Esophagus squamous epithelium (tissue), 5 donors: ENCODE results near the gene DCUN1D3. TPM values are rescaled to one million over a fixed set of nuclear protein-coding genes. Genes with fewer than 3 reads are reported as not detected.

Experiments used
- DNase-seq: peaks from one replicate; lab custom pipeline; 2025; lab: John Stamatoyannopoulos, UW
- H3K27ac ChIP-seq, 4 donors: fragments of 200-600 bp; sonication (generic); one replicate each; pipeline ENCODE4 v1.5.1; 2016 to 2019; ENCODE audit warnings: mild to moderate bottlenecking in 1 of 4
- H3K27me3 ChIP-seq, 4 donors: fragments of 200-600 bp; sonication (generic); 1 replicate in 3 of 4; 2 replicates in 1 of 4; pipeline versions ENCODE4 v1.5.1 to v1.6.0; 2017 to 2021; ENCODE audit warnings: antibody characterized with exemption in 1 of 4
- H3K36me3 ChIP-seq, 3 donors: fragments of 200-600 bp; sonication (generic); one replicate each; pipeline ENCODE4 v1.5.1; 2016 to 2019
- H3K4me1 ChIP-seq, 3 donors: fragments of 200-600 bp; sonication (generic); one replicate each; pipeline ENCODE4 v1.5.1; 2017 to 2019
- H3K4me3 ChIP-seq, 4 donors: fragments of 200-600 bp; sonication (generic); 1 replicate in 3 of 4; 2 replicates in 1 of 4; pipeline ENCODE4 v1.5.1; 2016 to 2019; ENCODE audit warnings: mild to moderate bottlenecking in 2 of 4, moderate library complexity in 1 of 4
- H3K9me3 ChIP-seq, 3 donors: fragments of 200-600 bp; sonication (generic); one replicate each; pipeline ENCODE4 v1.5.1; 2016 to 2019
- POLR2A ChIP-seq, 4 donors: fragments of 450-650 bp; IDR thresholded peaks; one replicate each; pipeline ENCODE4 v1.6.1; 2017; ENCODE audit warnings: antibody characterized with exemption in 4 of 4, mild to moderate bottlenecking in 4 of 4, moderate library complexity in 3 of 4
- WGBS, 2 donors: methylation state at CpG; one replicate each; pipeline ENCODE4 v1.1.5; 2018; 5-methylcytosine and 5-hydroxymethylcytosine counted together
- intact Hi-C: fragments of 100-400 bp; cut with DNase I; formaldehyde crosslinking; loops from one replicate; pipeline ENCODE4 v1.15.0; 2022
- total RNA-seq, 4 donors: library from RNA; depleted of rRNA; stranded (reverse); fragments of >200 nt; gene quantifications; one replicate each; pipeline ENCODE4 v1.1.0, GENCODE V29; 2016
- TF ChIP-seq, protein P1 (sequence below), 6 experiments: fragments of 450-650 bp in 4 of 6; fragments of 200-600 bp in 2 of 6; sonication (generic) in 2 of 6; IDR thresholded peaks; one replicate each; pipeline ENCODE4 v1.5.1; 2016 to 2019; ENCODE audit warnings: antibody characterized with exemption in 6 of 6, mild to moderate bottlenecking in 4 of 6, moderate library complexity in 4 of 6
- donor health status: DM: yes; HTN: yes; CAD: no.

DCUN1D3 gene
- total RNA-seq, 4 donors from 2014 or later, result 14.5 to 37.2 (median 19.4) TPM

DNA sequence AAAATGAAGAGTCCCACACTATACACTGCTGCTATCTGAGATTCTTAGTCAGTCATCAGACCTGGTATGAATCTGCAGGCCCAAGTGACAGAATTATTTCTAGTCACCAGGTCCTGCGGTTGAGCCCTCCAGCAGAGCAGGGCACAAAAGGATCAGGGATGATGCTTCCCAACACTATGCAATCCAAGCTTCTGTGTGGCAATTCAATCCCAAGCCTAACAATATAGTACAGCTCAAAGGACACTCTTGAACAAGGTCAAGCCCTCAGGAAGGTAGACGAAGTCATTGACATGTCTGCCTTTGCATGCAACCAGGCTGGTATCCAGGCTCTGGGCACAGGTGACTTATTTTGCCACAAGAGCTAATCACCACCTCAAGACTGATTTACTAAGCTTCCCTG lies 5.8 kb downstream of the DCUN1D3 start:
- Histone ChIP-seq H3K36me3 (peaks cover 0 to 53% (median 0%) of the 10 kb centered on the region in 3 donors), H3K4me3 (no peak overlapping the region), H3K27me3 (no peaks in the 10 kb centered on the region), H3K27ac (no peak overlapping the region), H3K4me1 (peaks cover 14 to 41% (median 27%) of the 10 kb centered on the region in 3 donors), H3K9me3 (no peaks in the 10 kb centered on the region)
- 88% methylated on average over 1 to 2 of the region's 2 CpGs for WGBS, 2 donors
- intact Hi-C loops, result no loop called here
- no peak for TF ChIP-seq POLR2A (IDR thresholded peaks at IDR 0.05)
- no peak for DNase-seq

DNA sequence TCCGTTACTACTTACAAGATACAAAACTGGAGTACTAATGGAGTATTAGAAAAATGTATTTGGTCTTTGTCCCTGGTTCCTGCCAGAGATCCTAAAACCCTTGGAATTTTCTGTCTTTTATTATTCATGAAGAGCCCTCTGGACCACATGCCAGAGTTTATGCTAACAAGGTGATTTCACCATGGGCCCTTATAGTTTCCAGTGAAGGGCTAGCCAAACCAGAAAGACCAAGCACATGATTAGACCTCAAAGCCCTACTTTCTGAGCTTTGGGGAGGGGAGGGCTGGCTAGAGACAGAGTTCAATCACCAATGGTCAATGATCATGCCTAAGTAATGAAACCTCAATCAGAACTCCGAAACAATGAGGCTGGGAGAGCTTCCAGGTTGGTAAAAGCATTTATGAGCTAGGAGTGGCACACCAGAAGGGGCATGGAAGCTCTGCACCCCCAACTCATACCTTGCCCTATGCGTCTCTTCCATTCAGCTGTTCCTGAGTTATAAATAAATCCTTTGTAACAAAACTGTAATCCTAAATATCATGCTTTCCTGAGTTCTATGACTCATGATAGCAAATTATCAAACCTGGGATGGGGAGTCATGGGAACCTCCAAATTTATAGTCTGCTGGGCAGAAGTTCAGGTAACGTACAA lies 10.4 kb downstream of the DCUN1D3 start:
- intact Hi-C loops, result no loop called here
- H3K4me1 ChIP-seq, result peaks cover 0 to 25% (median 6%) of the 10 kb centered on the region in 3 donors
- DNase-seq, result no peak
- H3K4me3 ChIP-seq, result no peak overlapping the region
- peaks cover 0 to 36% (median 0%) of the 10 kb centered on the region in 3 donors for H3K36me3 ChIP-seq
- H3K27me3 ChIP-seq, result no peaks in the 10 kb centered on the region
- no peaks in the 10 kb centered on the region for H3K9me3 ChIP-seq
- 74 to 90% methylated on average over 4 of the region's 4 CpGs for WGBS, 2 donors
- no peak overlapping the region for H3K27ac ChIP-seq
- no peak for TF ChIP-seq POLR2A (IDR thresholded peaks at IDR 0.05)
- TF ChIP-seq, protein P1, sequence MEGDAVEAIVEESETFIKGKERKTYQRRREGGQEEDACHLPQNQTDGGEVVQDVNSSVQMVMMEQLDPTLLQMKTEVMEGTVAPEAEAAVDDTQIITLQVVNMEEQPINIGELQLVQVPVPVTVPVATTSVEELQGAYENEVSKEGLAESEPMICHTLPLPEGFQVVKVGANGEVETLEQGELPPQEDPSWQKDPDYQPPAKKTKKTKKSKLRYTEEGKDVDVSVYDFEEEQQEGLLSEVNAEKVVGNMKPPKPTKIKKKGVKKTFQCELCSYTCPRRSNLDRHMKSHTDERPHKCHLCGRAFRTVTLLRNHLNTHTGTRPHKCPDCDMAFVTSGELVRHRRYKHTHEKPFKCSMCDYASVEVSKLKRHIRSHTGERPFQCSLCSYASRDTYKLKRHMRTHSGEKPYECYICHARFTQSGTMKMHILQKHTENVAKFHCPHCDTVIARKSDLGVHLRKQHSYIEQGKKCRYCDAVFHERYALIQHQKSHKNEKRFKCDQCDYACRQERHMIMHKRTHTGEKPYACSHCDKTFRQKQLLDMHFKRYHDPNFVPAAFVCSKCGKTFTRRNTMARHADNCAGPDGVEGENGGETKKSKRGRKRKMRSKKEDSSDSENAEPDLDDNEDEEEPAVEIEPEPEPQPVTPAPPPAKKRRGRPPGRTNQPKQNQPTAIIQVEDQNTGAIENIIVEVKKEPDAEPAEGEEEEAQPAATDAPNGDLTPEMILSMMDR (IDR thresholded peaks at IDR 0.05), result no peak

DNA sequence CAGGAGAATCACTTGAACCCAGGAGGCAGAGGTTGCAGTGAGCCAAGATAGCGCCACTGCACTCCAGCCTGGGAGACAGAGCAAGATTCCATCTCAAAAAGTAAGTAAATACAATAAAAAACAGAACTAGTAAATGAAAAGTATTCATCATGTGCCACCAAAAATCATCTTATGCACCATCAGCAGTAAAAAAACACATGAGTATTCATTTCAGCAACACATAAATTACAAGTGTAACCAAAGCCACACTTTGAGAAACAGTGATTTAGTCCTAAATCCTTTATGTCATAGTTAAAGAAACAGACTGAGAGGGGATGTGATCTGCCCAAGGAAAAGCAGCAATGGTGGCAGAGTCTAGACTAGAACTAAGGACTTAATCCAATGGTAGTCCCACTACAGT lies 13.0 kb downstream of the DCUN1D3 start:
- no peak overlapping the region for H3K4me3 ChIP-seq
- intact Hi-C loops, result no loop called here
- peaks cover 0 to 48% (median 22%) of the 10 kb centered on the region in 3 donors for H3K4me1 ChIP-seq
- H3K27ac ChIP-seq, result peak overlapping the region in 1 of 4 donors; percentile 7
- H3K36me3 ChIP-seq, result peaks cover 0 to 10% (median 0%) of the 10 kb centered on the region in 3 donors
- TF ChIP-seq, protein P1 (IDR thresholded peaks at IDR 0.05), result no peak
- TF ChIP-seq POLR2A (IDR thresholded peaks at IDR 0.05), result no peak
- 91 to 100% methylated on average over 1 of the region's 1 CpG for WGBS, 2 donors
- H3K27me3 ChIP-seq, result no peaks in the 10 kb centered on the region
- no peak for DNase-seq
- H3K9me3 ChIP-seq, result no peaks in the 10 kb centered on the region

DNA sequence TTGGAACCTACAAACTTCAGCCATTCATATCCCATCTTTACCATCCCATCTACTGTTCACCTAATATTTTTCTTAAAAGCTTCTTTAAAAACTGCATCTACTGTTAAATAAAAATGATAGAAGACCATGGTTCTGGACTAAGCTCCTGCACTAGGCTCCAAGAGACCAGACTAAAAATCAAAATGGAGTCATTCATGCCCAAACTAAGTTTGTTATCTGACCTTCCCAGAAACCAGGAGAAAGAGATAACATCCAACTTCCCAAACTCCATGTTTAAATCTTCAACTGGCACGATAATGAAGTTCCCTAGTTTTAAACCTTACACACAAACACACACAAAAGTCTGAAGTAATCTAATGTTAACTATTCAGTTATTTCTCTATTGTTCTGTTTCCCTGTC lies 13.8 kb downstream of the DCUN1D3 start:
- no peaks in the 10 kb centered on the region for H3K27me3 ChIP-seq
- H3K9me3 ChIP-seq, result no peaks in the 10 kb centered on the region
- 23 to 75% methylated on average over 1 of the region's 1 CpG for WGBS, 2 donors
- TF ChIP-seq, protein P1 (IDR thresholded peaks at IDR 0.05), result no peak
- peaks cover 0 to 2% (median 0%) of the 10 kb centered on the region in 3 donors for H3K36me3 ChIP-seq
- H3K4me1 ChIP-seq, result peaks cover 0 to 57% (median 22%) of the 10 kb centered on the region in 3 donors
- no peak for DNase-seq
- intact Hi-C loops, result no loop called here
- no peak overlapping the region for H3K27ac ChIP-seq
- H3K4me3 ChIP-seq, result no peak overlapping the region

DNA sequence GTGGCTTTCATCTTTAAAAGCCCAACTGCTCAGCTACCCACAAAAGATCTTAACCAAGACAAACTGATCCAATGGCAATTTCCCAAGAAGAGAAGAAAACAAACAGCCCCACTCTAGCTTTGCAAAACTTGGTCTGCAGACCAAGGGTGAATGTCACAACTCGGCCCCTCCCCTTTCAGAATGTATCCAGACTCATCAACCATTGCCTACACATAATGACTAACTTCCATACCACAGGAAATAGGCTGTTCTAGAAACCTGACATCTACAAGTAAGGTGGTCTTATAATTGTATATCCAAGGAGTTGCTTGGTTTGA lies 16.0 kb downstream of the DCUN1D3 start:
- intact Hi-C loops, result no loop called here
- 59 to 91% methylated on average over 1 of the region's 1 CpG for WGBS, 2 donors
- peaks cover 7 to 70% (median 27%) of the 10 kb centered on the region in 3 donors for H3K4me1 ChIP-seq

More for the DNA sequence above, 16.0 kb downstream of the DCUN1D3 start:
- Histone ChIP-seq H3K4me3 (no peak overlapping the region), H3K36me3 (no peaks in the 10 kb centered on the region), H3K27me3 (no peaks in the 10 kb centered on the region), H3K27ac (peak overlapping the region in 3 of 4 donors; percentile 41 to 51 (median 48)), H3K9me3 (no peaks in the 10 kb centered on the region)
- DNase-seq, result no peak
- TF ChIP-seq, protein P1 (IDR thresholded peaks at IDR 0.05), result no peak
- TF ChIP-seq POLR2A (IDR thresholded peaks at IDR 0.05), result no peak
